ENCODE data around the gene VBP1. TPM values are rescaled to one million over a fixed set of nuclear protein-coding genes. Genes with fewer than 3 reads are reported as not detected.
"Not testable (repeated sequence)": the region's sequence is repeated elsewhere in the genome, so short reads cannot be mapped to it uniquely, and the experiment has no call there.

The VBP1 gene, protein sequence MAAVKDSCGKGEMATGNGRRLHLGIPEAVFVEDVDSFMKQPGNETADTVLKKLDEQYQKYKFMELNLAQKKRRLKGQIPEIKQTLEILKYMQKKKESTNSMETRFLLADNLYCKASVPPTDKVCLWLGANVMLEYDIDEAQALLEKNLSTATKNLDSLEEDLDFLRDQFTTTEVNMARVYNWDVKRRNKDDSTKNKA
- 100 to 1,000 TPM in 1 of 2 experiments, 10 to 100 TPM in 1; 89.7 to 100 TPM for total RNA-seq

DNA sequence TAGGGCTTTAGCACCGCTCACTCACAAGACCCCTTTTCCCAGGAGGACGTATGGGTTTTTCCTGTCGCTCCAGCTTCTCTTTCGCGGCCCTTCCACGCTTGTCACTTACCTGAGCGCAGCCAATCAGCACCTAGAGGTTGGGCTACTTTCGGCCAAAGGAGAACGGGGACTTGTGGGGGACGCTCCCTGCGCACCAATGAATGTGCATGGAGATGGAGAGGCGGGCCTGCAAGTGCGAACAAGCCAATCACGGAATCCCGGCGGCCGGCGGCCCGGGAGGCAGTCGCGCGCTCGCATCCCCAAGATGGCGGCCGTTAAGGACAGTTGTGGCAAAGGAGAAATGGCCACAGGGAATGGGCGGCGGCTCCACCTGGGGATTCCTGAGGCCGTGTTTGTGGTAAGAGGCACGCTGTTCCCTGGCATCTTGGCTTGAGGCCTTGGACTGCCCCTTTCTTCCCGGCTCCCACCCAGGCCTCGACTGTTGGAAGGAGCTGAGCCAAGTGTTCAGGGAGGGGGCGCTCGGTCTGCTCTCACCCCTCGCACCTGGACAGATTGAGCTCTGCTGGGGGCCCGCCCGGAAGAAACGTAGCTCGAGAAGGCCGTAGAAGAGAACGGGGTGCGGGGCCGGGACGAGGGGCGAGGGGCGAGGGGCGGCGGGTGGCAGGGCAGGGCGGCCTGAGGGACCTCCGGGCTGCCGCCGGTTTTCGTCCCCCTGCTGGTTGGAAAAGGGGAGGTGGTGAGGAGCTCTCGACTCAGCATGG, at the start of gene VBP1:
TSS of gene VBP1 (plus strand) at position 282 of the 761 bp plus-strand sequence. CDS start at position 305, 23 bp downstream.
- Mint-ChIP-seq H3K27me3 (no peaks in the 10 kb centered on the region), H3K27ac (peak within 1 kb of the TSS; percentile 83), H3K4me3 (peak within 1 kb of the TSS; percentile 87), H3K36me3 (peaks cover 1% of the 10 kb centered on the region), H3K9me3 (no peaks in the 10 kb centered on the region), H3K4me1 (ENCODE audit: low read depth) (peaks cover 19% of the 10 kb centered on the region)
- CTCF ChIA-PET, result interaction anchor here (0.8 to 2.2 kb wide), 10 partner anchors 9 to 203 kb away, joined by 3 to 6 read pairs (median 4); partner anchors contain the start of gene FUNDC2
- POLR2A ChIA-PET, result interaction anchor here (0.6 to 0.8 kb wide), 2 partner anchors 48 to 117 kb away, joined by 3 read pairs; partner anchors contain the start of gene RAB39B
- intact Hi-C loops (cut with micrococcal nuclease), result loop anchor here (1.0 to 10.0 kb wide), 4 partner anchors 28 to 236 kb away; partner anchors contain the start of gene RAB39B
- DNase-seq, result peak; percentile 92

DNA sequence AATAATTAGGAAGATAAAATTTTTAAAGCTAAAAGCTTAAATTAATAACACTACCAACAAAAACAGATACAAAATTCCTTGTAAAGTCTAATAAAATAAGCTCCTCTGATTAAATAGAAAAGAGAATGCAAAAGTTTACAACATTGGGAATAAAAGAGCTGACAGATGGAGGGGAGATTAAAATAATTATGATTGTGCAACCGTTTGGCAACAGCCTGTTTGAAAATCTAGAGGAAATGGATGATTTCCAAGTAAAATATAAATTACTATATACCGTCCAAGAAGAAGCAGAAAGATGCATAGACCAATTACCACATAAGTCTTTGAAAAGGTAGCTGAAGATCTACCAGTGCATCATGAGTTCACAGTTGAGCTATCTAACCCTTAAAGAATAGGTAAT, 46.4 kb upstream of the VBP1 start:
- Mint-ChIP-seq H3K4me1 (ENCODE audit: low read depth) (no peaks in the 10 kb centered on the region), H3K4me3 (no peak overlapping the region), H3K27me3 (no peaks in the 10 kb centered on the region), H3K27ac (no peak overlapping the region), H3K9me3 (no peaks in the 10 kb centered on the region), H3K36me3 (no peaks in the 10 kb centered on the region)
- CTCF ChIA-PET, result no interaction called here
- DNase-seq, result no peak
- POLR2A ChIA-PET, result no interaction called here
- intact Hi-C loops (cut with micrococcal nuclease), result no loop called here

GRCh38 chrX:155179346-155179997, 36.8 kb upstream of the VBP1 start:
- no peaks in the 10 kb centered on the region for H3K36me3 Mint-ChIP-seq
- CTCF ChIA-PET, result no interaction called here
- peaks cover 5% of the 10 kb centered on the region for H3K9me3 Mint-ChIP-seq
- H3K27ac Mint-ChIP-seq, result no peak overlapping the region
- no peak overlapping the region for H3K4me3 Mint-ChIP-seq
- H3K4me1 Mint-ChIP-seq (ENCODE audit: low read depth), result no peaks in the 10 kb centered on the region
- POLR2A ChIA-PET, result interaction anchor here (0.7 kb wide), 1 partner anchor 91 kb away, joined by 6 read pairs; no protein-coding TSS in a partner anchor
- intact Hi-C loops (cut with micrococcal nuclease), result no loop called here
- H3K27me3 Mint-ChIP-seq, result no peaks in the 10 kb centered on the region
- no peak for DNase-seq

DNA sequence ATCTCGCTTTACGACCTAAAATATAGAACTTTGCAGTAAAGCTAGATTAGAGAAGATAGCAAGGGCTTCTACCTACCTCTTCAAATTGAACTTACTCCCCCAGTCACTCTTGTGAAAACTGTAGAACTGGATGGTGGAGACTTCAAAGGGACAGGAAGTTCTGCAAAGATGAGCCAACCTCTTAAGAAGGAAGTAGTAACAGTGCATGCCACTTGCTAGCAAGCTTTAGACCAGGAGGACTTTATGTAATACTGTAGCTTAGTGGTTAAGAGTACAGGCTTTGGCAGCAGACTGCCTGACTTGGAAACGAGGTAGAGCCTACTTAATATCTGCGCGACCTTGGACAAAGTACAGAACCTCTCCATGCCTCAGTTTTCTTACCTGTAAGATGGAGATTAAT, 27.5 kb upstream of the VBP1 start:
- intact Hi-C loops (cut with micrococcal nuclease), result loop anchor here (1.0 to 2.0 kb wide), 2 partner anchors 28 to 76 kb away; partner anchors contain the start of genes RAB39B and VBP1
- CTCF ChIA-PET, result interaction anchor here (2.3 kb wide), 1 partner anchor 28 kb away, joined by 6 read pairs; the partner anchor contains the start of gene VBP1
- Mint-ChIP-seq H3K27me3 (no peaks in the 10 kb centered on the region), H3K27ac (peak overlapping the region; percentile 65), H3K4me3 (no peak overlapping the region), H3K4me1 (ENCODE audit: low read depth) (peaks cover 36% of the 10 kb centered on the region), H3K9me3 (peaks cover 29% of the 10 kb centered on the region), H3K36me3 (peaks cover 10% of the 10 kb centered on the region)
- DNase-seq, result peak; percentile 9
- POLR2A ChIA-PET, result no interaction called here

GRCh38 chrX:155211208-155211607, 5.1 kb upstream of the VBP1 start:
- no peak for DNase-seq
- H3K36me3 Mint-ChIP-seq, result no peaks in the 10 kb centered on the region
- no peak overlapping the region for H3K4me3 Mint-ChIP-seq
- CTCF ChIA-PET, result no interaction called here
- intact Hi-C loops (cut with micrococcal nuclease), result loop anchor here (10.0 kb wide), 1 partner anchor 116 kb away; no protein-coding TSS in a partner anchor
- no peaks in the 10 kb centered on the region for H3K9me3 Mint-ChIP-seq
- H3K4me1 Mint-ChIP-seq (ENCODE audit: low read depth), result peaks cover 2% of the 10 kb centered on the region
- POLR2A ChIA-PET, result no interaction called here
- H3K27me3 Mint-ChIP-seq, result no peaks in the 10 kb centered on the region
- no peak overlapping the region for H3K27ac Mint-ChIP-seq

GRCh38 chrX:155213731-155214130, 2.5 kb upstream of the VBP1 start:
- peaks cover 1% of the 10 kb centered on the region for H3K36me3 Mint-ChIP-seq
- POLR2A ChIA-PET, result no interaction called here
- H3K27me3 Mint-ChIP-seq, result no peaks in the 10 kb centered on the region
- no peak overlapping the region for H3K4me3 Mint-ChIP-seq
- H3K4me1 Mint-ChIP-seq (ENCODE audit: low read depth), result peaks cover 15% of the 10 kb centered on the region
- intact Hi-C loops (cut with micrococcal nuclease), result loop anchor here (10.0 kb wide), 1 partner anchor 119 kb away; no protein-coding TSS in a partner anchor
- H3K9me3 Mint-ChIP-seq, result no peaks in the 10 kb centered on the region
- DNase-seq, result no peak
- no peak overlapping the region for H3K27ac Mint-ChIP-seq
- CTCF ChIA-PET, result no interaction called here

DNA sequence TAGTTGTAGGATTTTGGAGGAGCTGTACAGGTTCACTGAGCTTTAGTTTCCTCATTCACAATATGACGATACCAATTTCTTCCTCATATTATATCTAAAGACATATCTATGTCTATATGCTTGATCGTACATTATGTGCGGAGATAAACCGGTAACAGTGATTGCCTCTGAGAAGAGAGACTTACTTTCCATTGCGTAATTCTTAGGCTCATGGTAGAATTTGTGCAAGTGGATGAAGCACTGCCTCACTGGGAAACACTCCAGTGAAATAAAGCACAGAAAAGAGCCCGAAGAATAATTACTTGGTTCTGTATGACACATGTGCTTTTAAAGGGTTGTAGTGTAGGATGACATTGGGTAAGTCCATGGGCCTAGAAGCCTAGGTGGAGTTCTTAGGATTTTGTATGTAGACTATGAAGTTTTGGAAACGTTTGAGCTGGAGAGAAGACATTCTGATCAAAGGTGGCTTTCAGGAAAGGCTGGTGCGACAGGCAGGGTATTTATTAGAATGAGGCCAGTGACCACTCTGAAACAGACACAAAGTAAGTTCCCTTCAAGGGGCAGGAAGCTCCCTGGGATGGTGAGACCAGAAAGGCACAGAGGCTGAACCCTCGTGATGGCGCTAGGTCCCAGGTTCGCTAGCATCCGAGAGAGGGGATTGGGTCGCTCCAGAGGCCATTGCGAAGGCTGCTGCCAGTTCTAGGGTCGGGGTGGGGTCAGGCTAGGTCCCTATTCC, 649 bp upstream of the VBP1 start:
- ChIA-PET POLR2A (interaction anchor here (0.8 kb wide), 1 partner anchor 48 kb away, joined by 3 read pairs; the partner anchor contains the start of gene RAB39B), CTCF (interaction anchor here (0.8 to 2.2 kb wide), 8 partner anchors 26 to 204 kb away, joined by 3 to 6 read pairs (median 4); partner anchors contain the start of gene FUNDC2)
- DNase-seq, result no peak
- H3K36me3 Mint-ChIP-seq, result peaks cover 1% of the 10 kb centered on the region
- intact Hi-C loops (cut with micrococcal nuclease), result loop anchor here (1.0 to 10.0 kb wide), 4 partner anchors 27 to 235 kb away; partner anchors contain the start of gene RAB39B
- H3K9me3 Mint-ChIP-seq, result no peaks in the 10 kb centered on the region
- peak overlapping the region; percentile 87 for H3K4me3 Mint-ChIP-seq
- no peaks in the 10 kb centered on the region for H3K27me3 Mint-ChIP-seq
- H3K4me1 Mint-ChIP-seq (ENCODE audit: low read depth), result peaks cover 19% of the 10 kb centered on the region
- H3K27ac Mint-ChIP-seq, result peak overlapping the region; percentile 83

DNA sequence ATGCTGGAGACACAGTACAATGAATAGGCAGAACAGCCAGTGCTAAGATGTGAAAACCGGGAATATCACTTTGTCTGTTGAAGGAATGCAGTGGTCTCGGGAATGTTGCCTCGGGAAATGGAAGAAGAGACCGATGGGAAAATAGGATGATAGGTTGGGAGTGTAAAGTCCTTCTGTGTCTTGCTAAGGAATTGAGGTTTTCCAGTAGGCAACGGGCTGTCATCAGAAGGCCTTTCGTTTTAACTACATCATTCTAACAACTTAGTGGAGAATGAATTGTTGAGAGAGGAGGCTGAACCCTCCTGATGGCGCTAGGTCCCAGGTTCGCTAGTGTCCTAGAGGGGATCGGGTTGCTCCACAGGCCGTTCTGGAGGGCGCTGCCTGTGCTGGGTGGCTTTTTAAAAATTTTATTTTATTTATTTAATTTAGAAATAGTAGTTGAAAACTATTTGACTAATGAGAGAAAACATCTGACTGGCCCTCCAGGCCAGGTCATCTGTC, 730 bp downstream of the VBP1 start:
- ChIA-PET CTCF (interaction anchor here (0.8 to 2.2 kb wide), 10 partner anchors 9 to 202 kb away, joined by 3 to 6 read pairs (median 4); no protein-coding TSS in a partner anchor), POLR2A (interaction anchor here (0.6 to 0.8 kb wide), 2 partner anchors 47 to 116 kb away, joined by 3 read pairs; partner anchors contain the start of gene RAB39B)
- H3K4me3 Mint-ChIP-seq, result peak overlapping the region; percentile 87
- peak; percentile 13 for DNase-seq
- H3K27ac Mint-ChIP-seq, result peak overlapping the region; percentile 83
- peaks cover 5% of the 10 kb centered on the region for H3K36me3 Mint-ChIP-seq
- H3K4me1 Mint-ChIP-seq (ENCODE audit: low read depth), result peaks cover 19% of the 10 kb centered on the region
- intact Hi-C loops (cut with micrococcal nuclease), result loop anchor here (1.0 to 10.0 kb wide), 4 partner anchors 29 to 237 kb away; partner anchors contain the start of gene RAB39B
- no peaks in the 10 kb centered on the region for H3K9me3 Mint-ChIP-seq
- no peaks in the 10 kb centered on the region for H3K27me3 Mint-ChIP-seq

GRCh38 chrX:155218777-155219176, 2.5 kb downstream of the VBP1 start:
- Mint-ChIP-seq H3K27me3 (no peaks in the 10 kb centered on the region), H3K4me1 (ENCODE audit: low read depth) (peaks cover 19% of the 10 kb centered on the region), H3K27ac (peak overlapping the region; percentile 3), H3K36me3 (peaks cover 13% of the 10 kb centered on the region), H3K4me3 (peak overlapping the region; percentile 9), H3K9me3 (no peaks in the 10 kb centered on the region)
- no peak for DNase-seq
- ChIA-PET CTCF (interaction anchor here (1.4 kb wide), 1 partner anchor 301 kb away, joined by 4 read pairs; no protein-coding TSS in a partner anchor), POLR2A (no interaction called here)
- intact Hi-C loops (cut with micrococcal nuclease), result loop anchor here (10.0 kb wide), 1 partner anchor 124 kb away; no protein-coding TSS in a partner anchor

DNA sequence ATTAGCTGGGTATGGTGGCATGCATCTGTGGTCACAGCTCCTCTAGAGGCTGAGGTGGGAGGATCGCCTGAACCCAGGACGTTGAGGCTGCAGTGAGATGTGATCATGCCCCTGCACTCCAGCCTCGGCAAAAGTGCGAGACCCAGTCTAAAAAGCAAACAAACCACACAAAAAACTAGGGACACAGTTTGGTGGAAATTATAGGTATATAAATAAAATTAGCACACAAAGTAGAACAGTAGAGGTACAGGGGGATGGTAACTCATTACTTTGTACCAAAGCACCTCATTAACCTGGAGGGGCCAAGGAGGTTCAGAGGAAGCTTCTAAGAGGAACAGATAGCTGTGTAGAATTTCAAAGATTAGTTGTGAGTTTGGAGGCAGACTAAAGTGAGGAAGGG, 5.1 kb downstream of the VBP1 start:
- intact Hi-C loops (cut with micrococcal nuclease), result no loop called here
- DNase-seq, result no peak
- Mint-ChIP-seq H3K27ac (no peak overlapping the region), H3K9me3 (no peaks in the 10 kb centered on the region), H3K27me3 (no peaks in the 10 kb centered on the region), H3K36me3 (peaks cover 22% of the 10 kb centered on the region), H3K4me3 (no peak overlapping the region), H3K4me1 (ENCODE audit: low read depth) (peaks cover 23% of the 10 kb centered on the region)
- CTCF ChIA-PET, result interaction anchor here (1.7 kb wide), 1 partner anchor 303 kb away, joined by 4 read pairs; no protein-coding TSS in a partner anchor
- POLR2A ChIA-PET, result no interaction called here

DNA sequence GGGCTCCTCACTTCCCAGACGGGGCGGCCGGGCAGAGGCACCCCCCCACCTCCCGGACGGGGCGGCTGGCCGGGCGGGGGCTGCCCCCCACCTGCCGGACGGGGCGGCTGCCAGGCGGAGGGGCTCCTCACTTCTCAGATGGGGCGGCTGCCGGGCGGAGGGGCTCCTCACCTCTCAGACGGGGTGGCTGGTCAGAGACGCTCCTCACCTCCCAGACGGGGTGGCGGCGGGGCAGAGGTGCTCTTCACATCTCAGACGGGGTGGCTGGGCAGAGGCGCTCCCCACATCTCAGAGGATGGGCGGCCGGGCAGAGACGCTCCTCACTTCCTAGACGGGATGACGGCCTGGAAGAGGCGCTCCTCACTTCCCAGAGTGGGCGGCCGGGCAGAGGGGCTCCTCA, 7.5 kb downstream of the VBP1 start:
- H3K4me3 Mint-ChIP-seq; H3K27ac Mint-ChIP-seq; H3K27me3 Mint-ChIP-seq; H3K4me1 Mint-ChIP-seq (ENCODE audit: low read depth); DNase-seq; CTCF ChIA-PET; H3K9me3 Mint-ChIP-seq; intact Hi-C loops (cut with micrococcal nuclease); POLR2A ChIA-PET: not testable (repeated sequence)
- H3K36me3 Mint-ChIP-seq, result peaks cover 24% of the 10 kb centered on the region

Measured in activated CD4-positive, alpha-beta memory T cell treated with anti-CD3 and anti-CD28 coated beads for 36 hours (primary cell).